Mesothelial cell of epicardium (in vitro differentiated cells): Measurements from ENCODE around the gene KLF13. TPM values are rescaled to one million over a fixed set of nuclear protein-coding genes. Genes with fewer than 3 reads are reported as not detected.

Experiments
- DNase-seq, 2 experiments: peaks; one replicate each; pipeline ENCODE4 v3.0.0; 2021; ENCODE audit warnings: low spot score in 2 of 2; ENCODE audit not compliant: unreplicated experiment in 2 of 2
- H3K27ac Mint-ChIP-seq: 2 replicates; pipeline ENCODE4 v1.8.0; 2021; ENCODE audit warnings: mixed read lengths
- H3K27me3 Mint-ChIP-seq: 2 replicates; pipeline ENCODE4 v1.8.0; 2021; ENCODE audit warnings: low read depth, mixed read lengths
- H3K36me3 Mint-ChIP-seq: 2 replicates; pipeline ENCODE4 v1.8.0; 2021; ENCODE audit warnings: mixed read lengths
- H3K4me1 Mint-ChIP-seq: 2 replicates; pipeline ENCODE4 v1.8.0; 2021; ENCODE audit warnings: mixed read lengths
- H3K4me3 Mint-ChIP-seq: 2 replicates; pipeline ENCODE4 v1.8.0; 2021; ENCODE audit warnings: mild to moderate bottlenecking, moderate library complexity, mixed read lengths
- H3K9me3 Mint-ChIP-seq: 2 replicates; pipeline ENCODE4 v1.8.0; 2021; ENCODE audit warnings: mixed read lengths
- CTCF ChIP-seq: fragments of 200-600 bp; sonication (generic); IDR thresholded peaks from one replicate; pipeline ENCODE4 v1.5.0; 2021; ENCODE audit warnings: antibody characterized with exemption; ENCODE audit not compliant: unreplicated experiment
- total RNA-seq: library from RNA; stranded (reverse); gene quantifications from 3 replicates; pipeline ENCODE4 v1.2.1, GENCODE V29; 2021

The KLF13 gene
- total RNA-seq, 1 donor from 2014 or later, result 28.1 TPM

- peaks cover 5% of the 10 kb centered on the region for H3K4me1 Mint-ChIP-seq
- H3K27ac Mint-ChIP-seq, result no peak overlapping the region
- H3K36me3 Mint-ChIP-seq, result peaks cover 4% of the 10 kb centered on the region
- H3K4me3 Mint-ChIP-seq, result no peak overlapping the region
- no peak for DNase-seq
- H3K9me3 Mint-ChIP-seq, result peaks cover 41% of the 10 kb centered on the region
- no peaks in the 10 kb centered on the region for H3K27me3 Mint-ChIP-seq
- TF ChIP-seq CTCF, result no peak
These were observed 78.7 kb downstream of the KLF13 start for GRCh38 chr15:31405200-31405920.

- no peaks in the 10 kb centered on the region for H3K27me3 Mint-ChIP-seq
- no peak overlapping the region for H3K27ac Mint-ChIP-seq
- no peak overlapping the region for H3K4me3 Mint-ChIP-seq
- H3K36me3 Mint-ChIP-seq, result peaks cover 4% of the 10 kb centered on the region
- peaks cover 44% of the 10 kb centered on the region for H3K9me3 Mint-ChIP-seq
- peaks cover 5% of the 10 kb centered on the region for H3K4me1 Mint-ChIP-seq
- no peak for TF ChIP-seq CTCF
- DNase-seq, result no peak
These were observed 80.7 kb downstream of the KLF13 start for GRCh38 chr15:31407376-31407775.

- Mint-ChIP-seq H3K27ac (no peak overlapping the region), H3K4me3 (no peak overlapping the region), H3K9me3 (peaks cover 46% of the 10 kb centered on the region), H3K4me1 (peaks cover 2% of the 10 kb centered on the region), H3K36me3 (peaks cover 4% of the 10 kb centered on the region), H3K27me3 (no peaks in the 10 kb centered on the region)
- DNase-seq, result no peak
- TF ChIP-seq CTCF, result no peak
These were observed 81.2 kb downstream of the KLF13 start for GRCh38 chr15:31407851-31408250.

GRCh38 chr15:31408724-31409123 lies 82.1 kb downstream of the KLF13 start:
- peaks cover 4% of the 10 kb centered on the region for H3K36me3 Mint-ChIP-seq
- TF ChIP-seq CTCF, result no peak
- DNase-seq, result no peak
- no peaks in the 10 kb centered on the region for H3K4me1 Mint-ChIP-seq
- no peaks in the 10 kb centered on the region for H3K27me3 Mint-ChIP-seq
- H3K4me3 Mint-ChIP-seq, result no peak overlapping the region
- H3K9me3 Mint-ChIP-seq, result peaks cover 50% of the 10 kb centered on the region
- H3K27ac Mint-ChIP-seq, result no peak overlapping the region

GRCh38 chr15:31409171-31409570 lies 82.5 kb downstream of the KLF13 start:
- Mint-ChIP-seq H3K27ac (no peak overlapping the region), H3K9me3 (peaks cover 50% of the 10 kb centered on the region), H3K27me3 (no peaks in the 10 kb centered on the region), H3K4me1 (no peaks in the 10 kb centered on the region), H3K4me3 (no peak overlapping the region), H3K36me3 (peaks cover 4% of the 10 kb centered on the region)
- no peak for DNase-seq
- TF ChIP-seq CTCF, result no peak
